Left lobe of liver (tissue), 2 donors: ENCODE data around the gene CHP2. TPM values are rescaled to one million over a fixed set of nuclear protein-coding genes. Genes with fewer than 3 reads are reported as not detected.
"Not testable (repeated sequence)": the region's sequence is repeated elsewhere in the genome, so short reads cannot be mapped to it uniquely, and the experiment has no call there.

ENCODE experiments used
- ATAC-seq: fragments of 200-7000 bp; cut with Tn5 transposase; one replicate; pipeline ENCODE4 v1.9.1; 2020; ENCODE audit warnings: mild to moderate bottlenecking, moderate library complexity
- DNase-seq: peaks from one replicate; pipeline ENCODE4 v3.0.0-alpha.2; 2020; ENCODE audit warnings: low spot score
- total RNA-seq: library from RNA; stranded (reverse); gene quantifications from one replicate; pipeline ENCODE4 v1.2.1, GENCODE V29; 2021
- donor health status: DM: no; HTN: no; CAD: no; lungs with moderate emphysema.
- donor health status: DM: no; HTN: yes; CAD: no.

CHP2 gene
- total RNA-seq, 1 donor from 2014 or later = not detected

GRCh38 chr16:23742766-23743165, 12.1 kb upstream of the CHP2 start:
- DNase-seq (no peak), ATAC-seq (no peak)

GRCh38 chr16:23745263-23745662, 9.6 kb upstream of the CHP2 start:
- ATAC-seq (no peak), DNase-seq (no peak)

- ATAC-seq (no peak), DNase-seq (no peak)
Measured at GRCh38 chr16:23748630-23749029, 6.2 kb upstream of the CHP2 start.

GRCh38 chr16:23751053-23751452, 3.8 kb upstream of the CHP2 start:
- not testable (repeated sequence) for DNase-seq, ATAC-seq

GRCh38 chr16:23753908-23754593, 775 bp upstream of the CHP2 start:
- DNase-seq = no peak
- ATAC-seq = no peak

GRCh38 chr16:23755484-23755809, 621 bp downstream of the CHP2 start:
- ATAC-seq (no peak), DNase-seq (no peak)

GRCh38 chr16:23757116-23757515, 2.3 kb downstream of the CHP2 start:
- DNase-seq = no peak
- ATAC-seq = no peak

- ATAC-seq = no peak
- no peak for DNase-seq
Measured at GRCh38 chr16:23757937-23758619, 3.3 kb downstream of the CHP2 start.

- no peak for DNase-seq
- no peak for ATAC-seq
Measured at GRCh38 chr16:23765933-23766332, 11.1 kb downstream of the CHP2 start.

GRCh38 chr16:23768581-23768980, 13.8 kb downstream of the CHP2 start:
- ATAC-seq (no peak), DNase-seq (no peak)

GRCh38 chr16:23771027-23771426, 16.2 kb downstream of the CHP2 start:
- DNase-seq (no peak), ATAC-seq (no peak)

- no peak for DNase-seq
- no peak for ATAC-seq
Measured at GRCh38 chr16:23771642-23772041, 16.8 kb downstream of the CHP2 start.

- ATAC-seq (no peak), DNase-seq (no peak)
Measured at GRCh38 chr16:23773339-23773738, 18.5 kb downstream of the CHP2 start.

GRCh38 chr16:23781176-23781575, 26.4 kb downstream of the CHP2 start:
- DNase-seq (no peak), ATAC-seq (no peak)

- no peak for DNase-seq
- no peak for ATAC-seq
Measured at GRCh38 chr16:23784811-23785447, 30.1 kb downstream of the CHP2 start.

GRCh38 chr16:23785842-23786241, 31.0 kb downstream of the CHP2 start:
- no peak for ATAC-seq
- DNase-seq = no peak

- no peak for DNase-seq
- ATAC-seq = no peak
Measured at GRCh38 chr16:23786964-23787561, 32.2 kb downstream of the CHP2 start.

- ATAC-seq = no peak
Measured at GRCh38 chr16:23788685-23789084, 33.9 kb downstream of the CHP2 start.

GRCh38 chr16:23795378-23795777, 40.6 kb downstream of the CHP2 start:
- DNase-seq (no peak), ATAC-seq (no peak)

More at GRCh38 chr16:23788685-23789084, 33.9 kb downstream of the CHP2 start:
- DNase-seq = no peak

GRCh38 chr16:23796941-23797340, 42.1 kb downstream of the CHP2 start:
- ATAC-seq (no peak), DNase-seq (no peak)

GRCh38 chr16:23801378-23801777, 46.6 kb downstream of the CHP2 start:
- ATAC-seq = peak; percentile 98

GRCh38 chr16:23802776-23803175, 48.0 kb downstream of the CHP2 start:
- no peak for DNase-seq
- ATAC-seq = no peak

More at GRCh38 chr16:23801378-23801777, 46.6 kb downstream of the CHP2 start:
- DNase-seq = peak; percentile 75
